Astrocyte of the hippocampus (primary cell): ENCODE measurements around the gene WASF3.
A peak's percentile ranks its signal among the peaks of the same experiment; 100 is the strongest.

Source experiments
- DNase-seq: peaks from one replicate; pipeline ENCODE4 v3.0.0; 2011; ENCODE audit warnings: low read depth, low spot score

WASF3 gene

DNA sequence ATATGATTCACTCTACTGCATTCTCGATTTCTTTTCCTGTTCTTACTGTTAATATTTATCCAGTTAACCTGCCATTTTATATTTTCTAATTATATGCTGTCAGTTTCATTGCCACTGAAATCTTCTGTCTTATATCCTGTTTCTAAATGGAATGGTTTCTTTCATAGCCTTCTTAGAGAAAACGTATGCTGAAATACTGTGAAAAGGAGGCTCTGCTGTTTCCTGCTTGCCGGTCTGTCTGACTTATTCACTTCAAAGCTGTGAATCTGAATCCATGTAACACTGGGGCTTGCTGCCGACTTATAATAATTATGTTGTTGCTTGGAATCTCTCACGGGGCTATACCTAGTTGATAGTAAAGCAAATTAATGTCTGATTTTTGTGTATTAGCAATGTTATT, 123.1 kb downstream of the WASF3 start:
- no peak for DNase-seq

- no peak for DNase-seq
Observed at GRCh38 chr13:26681036-26681435, 123.6 kb downstream of the WASF3 start.

DNA sequence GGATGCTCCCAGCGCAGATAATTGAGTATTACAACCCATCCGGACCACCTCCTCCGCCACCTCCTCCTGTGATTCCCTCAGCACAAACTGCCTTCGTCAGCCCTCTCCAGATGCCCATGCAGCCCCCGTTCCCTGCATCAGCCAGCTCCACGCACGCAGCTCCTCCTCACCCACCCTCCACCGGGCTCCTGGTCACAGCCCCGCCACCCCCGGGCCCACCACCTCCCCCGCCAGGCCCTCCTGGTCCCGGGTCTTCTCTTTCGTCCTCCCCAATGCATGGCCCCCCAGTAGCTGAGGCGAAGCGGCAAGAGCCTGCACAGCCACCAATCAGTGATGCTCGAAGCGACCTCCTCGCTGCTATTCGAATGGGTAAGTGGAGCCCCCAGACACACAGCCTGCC, 125.1 kb downstream of the WASF3 start:
- DNase-seq, result no peak

- no peak for DNase-seq
Observed at GRCh38 chr13:26685606-26686005, 128.1 kb downstream of the WASF3 start.

DNA sequence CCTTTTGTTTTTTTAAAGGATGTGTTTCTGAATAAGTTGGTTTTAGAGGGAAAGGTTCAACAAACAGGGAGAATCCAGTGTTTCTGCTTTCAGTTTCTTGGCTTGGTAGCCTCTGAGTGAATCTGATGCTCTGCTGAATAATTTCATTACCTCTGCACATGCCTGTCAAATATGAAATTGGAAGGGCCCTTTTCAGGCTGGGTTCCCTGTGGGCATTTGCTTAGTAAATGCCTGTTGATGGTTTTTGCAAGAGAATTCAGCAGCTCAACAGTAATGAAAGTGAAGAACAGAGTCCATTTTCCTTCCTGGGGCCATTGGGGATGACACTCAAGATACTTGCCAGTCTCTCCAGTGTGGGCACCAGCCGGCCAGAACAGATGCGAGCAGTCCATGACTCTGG, 128.8 kb downstream of the WASF3 start:
- DNase-seq, result no peak

DNA sequence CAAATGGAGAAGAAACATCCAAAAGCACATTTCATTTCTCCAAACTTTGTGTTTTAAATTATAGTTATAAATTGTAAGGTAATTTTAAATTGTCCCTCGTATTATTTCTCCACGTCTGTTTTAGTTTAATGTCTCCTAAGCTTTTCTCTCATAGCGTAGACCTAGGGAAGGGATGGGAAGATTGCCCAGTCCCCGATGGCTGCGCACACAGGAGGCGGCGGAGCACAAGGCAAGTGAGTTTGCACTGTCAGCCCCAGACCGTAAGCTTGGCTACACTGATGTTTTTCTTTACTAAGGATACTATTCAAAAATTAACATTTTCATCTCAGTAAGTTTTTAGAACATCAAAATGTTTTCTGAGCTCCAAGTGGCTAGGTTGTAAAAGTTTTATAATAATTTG, 130.8 kb downstream of the WASF3 start:
- DNase-seq, result peak; percentile 18

DNA sequence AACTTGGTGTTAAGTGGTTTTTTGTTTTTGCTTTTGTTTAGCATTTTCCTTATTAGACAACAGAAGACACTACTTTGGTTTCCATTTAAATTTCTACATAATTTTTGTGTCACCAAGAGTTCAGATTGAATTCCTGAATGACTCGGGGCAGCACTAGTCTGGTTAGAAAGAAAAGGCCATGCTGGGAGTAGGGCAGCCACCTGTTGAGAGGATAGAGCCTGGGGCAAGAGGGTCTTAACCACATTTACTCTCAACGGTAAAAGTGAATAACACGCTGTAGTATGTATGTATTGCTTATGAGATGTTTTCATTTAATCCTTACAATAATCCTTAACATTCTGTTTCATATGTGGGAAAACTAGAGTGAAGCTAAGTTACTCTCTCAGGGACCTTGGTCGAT, 131.5 kb downstream of the WASF3 start:
- DNase-seq, result no peak

GRCh38 chr13:26693749-26694463, 136.4 kb downstream of the WASF3 start:
- no peak for DNase-seq

- no peak for DNase-seq
Observed at GRCh38 chr13:26694609-26695359, 137.3 kb downstream of the WASF3 start.

DNA sequence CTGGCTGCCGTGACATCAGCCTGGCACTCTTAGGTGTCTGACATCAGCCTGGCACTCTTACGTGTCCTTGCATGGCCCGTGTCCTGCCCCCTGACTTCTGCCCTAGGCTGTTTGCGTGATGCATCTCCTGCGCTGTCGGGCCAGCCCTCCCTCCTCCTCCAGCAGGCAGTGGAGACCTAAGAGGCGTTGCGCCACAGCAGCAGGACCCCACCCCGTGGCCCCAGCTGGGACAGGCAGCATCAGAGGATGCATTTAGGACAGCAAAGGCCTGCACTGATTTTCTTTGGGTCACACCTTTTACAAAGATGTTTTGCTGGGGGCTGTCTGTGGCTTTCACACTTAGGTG, 137.8 kb downstream of the WASF3 start:
- DNase-seq, result no peak

DNA sequence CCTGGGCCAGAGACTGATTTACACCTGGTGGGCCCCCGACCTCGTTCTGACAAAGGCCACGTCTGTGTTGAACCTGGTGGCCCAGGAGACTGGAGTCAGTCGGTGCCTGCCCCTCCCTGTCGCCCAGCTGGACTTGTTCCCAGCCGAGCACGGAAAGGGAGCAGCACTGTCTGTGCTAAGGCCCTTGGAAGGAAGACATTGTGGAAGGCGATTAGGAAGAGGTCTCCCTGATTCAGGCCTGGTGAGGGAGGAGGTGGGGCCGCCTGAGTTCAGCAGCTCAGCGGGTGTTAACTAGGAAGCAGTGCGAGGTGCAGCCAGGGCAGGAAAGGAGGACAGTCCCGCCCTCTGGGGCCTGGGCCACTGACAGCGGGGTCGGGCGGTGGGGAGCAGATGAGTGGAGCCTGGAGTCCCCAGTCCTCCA, 138.4 kb downstream of the WASF3 start:
- no peak for DNase-seq

GRCh38 chr13:26697069-26697955, 139.8 kb downstream of the WASF3 start:
- no peak for DNase-seq

DNA sequence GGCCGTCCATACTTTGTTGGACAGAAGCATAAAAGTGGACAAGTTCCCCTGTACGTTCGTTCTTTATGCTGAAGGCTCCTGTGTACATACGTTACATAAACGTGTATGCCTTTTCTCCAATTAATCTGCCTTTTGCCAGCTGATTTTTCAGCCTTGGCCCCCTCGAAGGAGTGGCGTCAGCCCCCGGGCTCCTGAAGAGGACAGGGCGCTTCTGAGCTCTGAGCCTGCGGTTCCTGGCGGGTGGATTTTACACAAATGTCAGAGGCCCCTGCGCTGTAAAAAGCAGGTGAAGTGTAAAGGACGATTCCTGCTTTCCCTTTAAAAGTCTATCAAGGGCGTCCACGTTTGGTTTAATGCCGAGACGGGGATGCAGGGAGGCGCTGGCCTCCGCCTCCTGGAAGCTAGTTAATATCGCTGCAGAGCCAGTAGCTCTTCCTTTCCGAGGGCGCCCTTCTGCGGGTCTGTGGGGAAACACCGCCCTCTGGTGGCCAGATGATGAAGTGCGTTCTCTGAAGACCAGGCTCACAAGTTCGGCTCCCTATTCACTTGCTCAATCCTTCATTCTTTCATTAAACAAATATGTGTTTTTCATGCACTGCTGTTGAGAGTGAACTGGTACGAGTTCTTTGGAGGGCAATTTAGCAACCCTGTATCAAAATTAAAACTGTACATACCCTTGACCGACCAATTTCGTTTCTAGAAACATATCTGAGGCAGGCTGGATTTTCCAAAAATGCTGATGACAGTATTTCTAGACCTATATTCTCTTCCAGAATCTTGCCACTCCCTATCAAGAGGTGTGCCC, 141.1 kb downstream of the WASF3 start:
- DNase-seq, result peak; percentile 93

DNA sequence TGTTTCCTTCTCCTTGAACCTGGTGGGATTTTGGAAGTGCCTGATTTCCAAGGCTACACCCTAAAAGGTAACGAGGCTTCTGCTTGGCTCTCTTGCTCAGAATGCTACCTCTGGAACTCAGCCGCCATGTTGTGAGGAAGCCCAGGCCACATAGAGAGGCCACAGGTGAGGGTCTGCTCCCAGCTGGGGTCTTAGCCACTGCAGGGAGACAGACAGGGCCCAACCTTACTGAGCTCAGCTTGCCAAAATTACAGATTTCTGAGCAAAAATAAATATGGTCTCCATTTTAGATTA, 141.7 kb downstream of the WASF3 start:
- no peak for DNase-seq

GRCh38 chr13:26705536-26705935, 148.1 kb downstream of the WASF3 start:
- no peak for DNase-seq

- DNase-seq, result no peak
Observed at GRCh38 chr13:26706381-26706780, 148.9 kb downstream of the WASF3 start.

GRCh38 chr13:26707122-26708006, 149.9 kb downstream of the WASF3 start:
- peak; percentile 67 for DNase-seq

DNA sequence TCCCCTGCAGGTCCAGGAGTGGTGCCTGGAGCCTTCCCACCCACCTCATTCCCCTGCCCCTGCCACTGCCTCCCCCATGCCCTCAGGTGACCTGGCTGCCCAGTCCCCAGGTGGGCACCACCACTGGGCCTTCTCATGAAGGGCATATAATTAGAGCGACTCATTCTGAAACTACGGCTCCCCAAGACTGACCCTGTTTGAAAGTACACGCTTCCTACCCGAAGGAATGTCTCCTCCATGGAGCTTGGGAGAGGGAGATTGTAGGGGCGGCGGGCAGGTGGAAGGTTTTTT, 150.5 kb downstream of the WASF3 start:
- DNase-seq, result no peak

DNA sequence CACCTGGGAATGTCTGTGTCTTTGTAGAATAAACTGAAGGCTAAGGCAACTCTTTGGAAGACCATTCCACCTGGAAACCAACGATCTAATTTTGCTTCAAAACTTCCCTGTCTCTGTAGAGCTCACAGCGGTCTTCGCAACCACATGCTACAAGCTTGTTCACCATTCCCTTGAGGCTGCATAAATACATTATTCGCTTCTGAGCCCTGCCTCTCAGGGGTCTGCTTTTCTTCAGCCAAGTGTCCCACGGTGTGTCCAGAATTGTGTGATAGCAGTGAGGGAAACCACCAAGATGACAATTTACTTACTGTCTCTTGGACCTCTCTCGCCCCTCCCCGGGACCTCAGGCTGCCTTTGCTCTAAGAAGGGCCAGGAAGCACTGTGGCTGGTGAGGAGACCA, 152.0 kb downstream of the WASF3 start:
- DNase-seq, result no peak

DNA sequence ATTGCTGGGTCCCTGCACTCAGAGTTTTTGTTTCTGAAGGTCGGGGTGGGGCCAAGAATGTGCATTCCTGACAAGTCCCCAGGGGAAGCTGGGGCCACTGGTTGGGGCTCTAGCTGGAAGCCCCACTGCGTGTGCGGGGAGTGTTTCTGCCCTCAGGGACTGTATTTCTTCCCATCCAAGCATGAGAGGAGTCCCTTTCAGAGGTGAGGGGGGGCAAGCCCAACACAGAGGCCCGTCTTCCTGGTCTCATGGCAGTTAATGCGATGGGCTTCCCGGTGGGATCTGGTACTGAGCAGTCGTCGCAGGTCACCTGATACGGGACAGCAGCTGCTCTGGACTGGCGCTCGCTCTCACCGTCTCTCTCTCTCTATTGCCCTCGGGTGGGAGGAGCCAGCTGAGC, 152.7 kb downstream of the WASF3 start:
- DNase-seq, result no peak

DNA sequence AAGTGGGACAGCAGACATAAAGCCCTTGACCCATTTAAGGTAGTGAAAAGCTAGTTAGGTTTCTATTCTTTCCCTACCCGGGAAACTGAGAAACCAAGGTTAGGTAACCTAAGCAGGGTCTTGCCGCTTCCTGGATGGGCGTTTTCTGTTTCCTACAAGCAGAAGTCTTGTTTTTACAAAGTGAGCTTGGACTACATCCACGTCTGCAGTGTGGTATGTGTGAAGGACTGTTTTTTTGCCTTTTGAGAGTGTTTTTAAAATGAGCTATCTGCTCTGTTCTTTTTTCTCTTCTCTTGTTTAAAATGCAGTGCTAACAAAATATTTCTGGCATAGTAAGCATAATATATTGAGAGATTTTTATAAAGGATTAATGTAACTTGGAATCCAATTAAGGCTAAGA, 153.7 kb downstream of the WASF3 start:
- DNase-seq, result no peak
